GM21381 (cell line): ENCODE data around the gene CPT1A.

Source experiments
- ATAC-seq: cut with Tn5 transposase; IDR thresholded peaks from one replicate; pipeline ENCODE4 v1.9.1; 2021; ENCODE audit warnings: mild to moderate bottlenecking, moderate library complexity; ENCODE audit not compliant: unreplicated experiment

The CPT1A gene

GRCh38 chr11:68854273-68854958, 12.7 kb upstream of the CPT1A start:
- ATAC-seq = no peak

GRCh38 chr11:68852628-68853027, 10.9 kb upstream of the CPT1A start:
- ATAC-seq = no peak

GRCh38 chr11:68848429-68848828, 6.7 kb upstream of the CPT1A start:
- ATAC-seq = no peak

- ATAC-seq = no peak
These were observed 5.7 kb upstream of the CPT1A start for GRCh38 chr11:68847395-68847794.

- ATAC-seq = no peak
These were observed 3.8 kb upstream of the CPT1A start for GRCh38 chr11:68845351-68846002.

- ATAC-seq = no peak
These were observed 3.1 kb upstream of the CPT1A start for GRCh38 chr11:68844801-68845200.

- ATAC-seq = no peak
These were observed 2.7 kb upstream of the CPT1A start for GRCh38 chr11:68844376-68844775.

- ATAC-seq = peak; percentile 36
These were observed 2.1 kb upstream of the CPT1A start for GRCh38 chr11:68843703-68844312.

- ATAC-seq = no peak
These were observed 1.4 kb upstream of the CPT1A start for GRCh38 chr11:68843052-68843561.

GRCh38 chr11:68842427-68843051, 823 bp upstream of the CPT1A start:
- no peak for ATAC-seq

GRCh38 chr11:68840661-68841653, 759 bp downstream of the CPT1A start:
- peak; percentile 32 for ATAC-seq

GRCh38 chr11:68839911-68840641, 1.6 kb downstream of the CPT1A start:
- ATAC-seq = no peak

- ATAC-seq = peak; percentile 36
These were observed 2.5 kb downstream of the CPT1A start for GRCh38 chr11:68839054-68839865.

- ATAC-seq = no peak
These were observed 3.1 kb downstream of the CPT1A start for GRCh38 chr11:68838572-68838964.

- ATAC-seq = no peak
These were observed 3.8 kb downstream of the CPT1A start for GRCh38 chr11:68837583-68838571.

- ATAC-seq = no peak
These were observed 6.0 kb downstream of the CPT1A start for GRCh38 chr11:68835749-68836148.

GRCh38 chr11:68835328-68835727, 6.4 kb downstream of the CPT1A start:
- ATAC-seq = no peak
